Lung (tissue), 12 donors: ENCODE results near the gene KIAA0513. TPM values are rescaled to one million over a fixed set of nuclear protein-coding genes. Genes with fewer than 3 reads are reported as not detected.

Experiments
- ATAC-seq: fragments of 200-7000 bp; cut with Tn5 transposase; one replicate; pipeline ENCODE4 v1.9.1; 2020; ENCODE audit warnings: moderate number of reproducible peaks; ENCODE audit not compliant: insufficient read depth, low FRiP score
- DNase-seq, 3 donors: peaks; one replicate each; pipeline ENCODE4 v3.0.0-alpha.2; 2013 to 2017
- H3K27ac ChIP-seq, 2 donors: one replicate each; pipeline ENCODE4 v1.5.1; 2013; ENCODE audit warnings: mild to moderate bottlenecking in 2 of 2, moderate library complexity in 2 of 2, control low read depth in 1 of 2, inconsistent platforms in 1 of 2, low read depth in 1 of 2, low read length in 1 of 2
- H3K27me3 ChIP-seq, 3 donors: one replicate each; pipeline ENCODE4 v1.5.1; 2013; ENCODE audit warnings: low read length in 2 of 3; ENCODE audit not compliant: control insufficient read depth in 3 of 3, insufficient read depth in 3 of 3
- H3K36me3 ChIP-seq, 4 donors: one replicate each; pipeline ENCODE4 v1.5.1; 2013; ENCODE audit warnings: low read length in 4 of 4, mild to moderate bottlenecking in 1 of 4, moderate library complexity in 1 of 4; ENCODE audit not compliant: control insufficient read depth in 4 of 4, insufficient read depth in 4 of 4
- H3K4me1 ChIP-seq, 5 donors: one replicate each; pipeline ENCODE4 v1.5.1; 2013; ENCODE audit warnings: low read length in 5 of 5, mild to moderate bottlenecking in 2 of 5, moderate library complexity in 1 of 5; ENCODE audit not compliant: control insufficient read depth in 5 of 5, insufficient read depth in 5 of 5
- H3K4me3 ChIP-seq: one replicate; pipeline ENCODE4 v1.5.1; 2013; ENCODE audit warnings: mild to moderate bottlenecking, control low read depth, moderate library complexity
- H3K9ac ChIP-seq, 2 donors: one replicate each; pipeline ENCODE4 v1.5.1; 2013; ENCODE audit warnings: low read length in 2 of 2, control low read depth in 1 of 2; ENCODE audit not compliant: insufficient read depth in 1 of 2
- H3K9me3 ChIP-seq, 4 donors: one replicate each; pipeline ENCODE4 v1.5.1; 2013; ENCODE audit warnings: low read length in 3 of 4, mild to moderate bottlenecking in 1 of 4, moderate library complexity in 1 of 4; ENCODE audit not compliant: control insufficient read depth in 4 of 4, insufficient read depth in 3 of 4
- CTCF ChIP-seq: IDR thresholded peaks from 2 replicates; pipeline ENCODE4 v1.5.1; 2012; ENCODE audit warnings: mild to moderate bottlenecking; ENCODE audit errors: control extremely low read depth, extremely low read depth
- WGBS, 2 donors: extraction: QIAGEN DNeasy Blood & Tissue Kit; methylation state at CpG; one replicate each; pipeline ENCODE4 v1.1.7; 2013; 5-methylcytosine and 5-hydroxymethylcytosine counted together
- polyA plus RNA-seq, 2 donors: library from polyadenylated mRNA; stranded (reverse); fragments of 200-250 nt; gene quantifications; one replicate each; pipeline ENCODE4 v1.2.1, GENCODE V29; 2013
- total RNA-seq, 2 donors: library from RNA; depleted of rRNA in 1 of 2; stranded (reverse); fragments of >200 nt in 1 of 2; gene quantifications; one replicate each; pipeline ENCODE4 v1.2.1, GENCODE V29; 2014 to 2021
- donor health status: control.
- donor health status: control.
- donor health status: Bipolar disorder and iron deficiency.
- donor health status: healthy.
- donor health status: DM: yes; HTN: yes; CAD: no.

The KIAA0513 gene
- total and polyA plus RNA-seq, 4 donors: 10.4 to 23.5 (median 12.0) TPM

DNA sequence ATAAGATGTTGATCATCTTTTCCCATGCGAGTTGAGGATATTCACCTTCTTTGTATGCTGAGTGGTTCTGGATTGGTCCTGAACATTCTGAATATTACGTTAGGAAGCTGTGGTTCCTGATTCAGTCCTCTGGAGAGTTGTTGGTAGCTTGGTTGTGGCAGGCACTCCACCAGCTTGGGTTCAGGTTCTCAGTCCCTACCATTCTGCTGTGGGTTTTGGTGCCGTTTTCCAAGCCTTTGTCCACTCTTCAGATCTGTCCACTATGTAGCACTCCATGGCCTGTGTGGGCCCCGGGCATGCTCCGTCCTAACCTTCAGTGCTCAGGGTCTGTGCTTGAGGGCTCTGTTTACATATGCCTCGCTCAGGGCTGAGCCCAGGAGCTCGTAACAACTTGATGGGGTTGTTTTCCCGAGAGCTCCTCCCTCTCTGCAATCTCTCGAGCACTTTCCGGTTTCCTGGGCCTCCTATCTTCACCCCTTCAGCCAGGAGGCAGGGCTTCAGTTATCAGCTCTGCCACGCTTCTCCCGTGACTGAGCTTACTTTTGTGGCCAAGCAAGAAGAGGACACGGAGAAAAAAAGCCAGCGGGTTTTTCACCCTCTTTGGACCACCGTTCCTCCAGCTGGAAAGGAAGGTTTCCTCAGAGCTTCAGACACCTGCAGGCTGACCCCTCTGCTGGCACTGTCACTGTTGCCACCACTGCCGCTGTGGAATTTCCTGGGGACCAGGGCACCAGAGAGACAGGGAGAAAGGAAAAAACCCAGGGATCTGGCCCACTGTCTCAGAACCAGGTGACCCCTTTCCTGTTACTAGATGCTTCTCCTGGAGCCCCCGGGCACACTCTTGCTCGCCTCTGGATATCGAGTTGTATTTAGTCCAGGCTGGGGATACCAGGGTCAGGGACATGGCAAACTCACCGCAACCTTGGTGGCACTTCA, 19.6 kb downstream of the KIAA0513 start:
- Histone ChIP-seq H3K4me1 (peaks cover 0 to 36% (median 19%) of the 10 kb centered on the region in 5 donors), H3K27me3 (no peaks in the 10 kb centered on the region), H3K4me3 (no peak overlapping the region), H3K36me3 (no peaks in the 10 kb centered on the region), H3K27ac (peak overlapping the region in 1 of 2 donors; percentile 56), H3K9ac (peak overlapping the region in 1 of 2 donors; percentile 7), H3K9me3 (no peaks in the 10 kb centered on the region)
- no peak for TF ChIP-seq CTCF
- 63 to 69% methylated on average over 20 of the region's 20 CpGs for WGBS, 2 donors
- ATAC-seq: peak; percentile 70
- DNase-seq: peak in 2 of 3 donors; percentile 62 to 69

- Histone ChIP-seq H3K9ac (no peak overlapping the region), H3K27me3 (no peaks in the 10 kb centered on the region), H3K36me3 (no peaks in the 10 kb centered on the region), H3K4me1 (peaks cover 0 to 28% (median 17%) of the 10 kb centered on the region in 5 donors), H3K4me3 (no peak overlapping the region), H3K27ac (peak overlapping the region in 1 of 2 donors; percentile 41), H3K9me3 (no peaks in the 10 kb centered on the region)
- TF ChIP-seq CTCF: no peak
- no peak for DNase-seq
- 70 to 78% methylated on average over 11 of the region's 11 CpGs for whole genome bisulfite sequencing, 2 donors
- ATAC-seq: peak; percentile 41
Observed at GRCh38 chr16:85047867-85048455, 20.4 kb downstream of the KIAA0513 start.

DNA sequence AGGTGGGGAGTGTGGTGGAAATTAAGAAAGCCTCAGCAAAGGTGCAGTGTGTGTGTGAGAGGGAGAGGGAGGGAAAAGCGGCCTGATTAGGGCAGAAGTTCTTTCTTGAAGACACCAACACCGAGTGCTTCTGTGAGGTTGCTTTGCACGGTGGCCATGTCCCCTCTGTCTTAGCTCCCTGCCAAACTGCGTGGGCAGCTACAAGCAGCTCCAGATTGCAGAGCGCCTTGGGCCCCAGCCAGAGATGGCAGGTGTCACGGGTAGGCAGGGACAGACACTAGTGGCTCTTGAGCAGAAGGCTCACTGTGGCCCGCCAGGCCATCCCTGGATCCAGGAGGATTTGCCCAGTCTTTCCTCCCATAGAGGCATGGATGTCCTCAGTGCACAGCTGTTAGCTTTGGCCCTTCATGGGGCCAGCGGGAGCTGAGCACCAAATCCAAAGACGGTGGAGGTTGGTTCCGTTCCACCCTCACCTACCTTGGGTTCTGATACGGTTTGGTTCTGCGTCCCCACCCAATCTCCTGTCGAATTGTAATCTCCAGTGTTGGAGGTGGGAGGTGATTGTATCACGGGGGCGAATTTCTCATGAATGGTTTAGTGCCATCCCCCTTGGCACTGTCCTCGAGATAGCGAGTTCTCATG, 21.4 kb downstream of the KIAA0513 start:
- Histone ChIP-seq H3K27me3 (no peaks in the 10 kb centered on the region), H3K36me3 (no peaks in the 10 kb centered on the region), H3K4me1 (peaks cover 0 to 28% (median 17%) of the 10 kb centered on the region in 5 donors), H3K4me3 (no peak overlapping the region), H3K9me3 (no peaks in the 10 kb centered on the region), H3K9ac (no peak overlapping the region), H3K27ac (no peak overlapping the region)
- DNase-seq: no peak
- TF ChIP-seq CTCF: no peak
- 94 to 96% methylated on average over 17 of the region's 17 CpGs for WGBS, 2 donors
- ATAC-seq: no peak
